Regular cardiac myocyte (primary cell): Measurements from ENCODE around the gene PPP2R3A. TPM values are rescaled to one million over a fixed set of nuclear protein-coding genes. Genes with fewer than 3 reads are reported as not detected.

Source experiments
- total RNA-seq: library from RNA; depleted of rRNA; stranded (reverse); fragments of >200 nt; gene quantifications from 2 replicates; pipeline ENCODE4 v1.2.3, GENCODE V29; 2014

Gene PPP2R3A
- 7.9 and 11.8 TPM in 2 replicates for total RNA-seq

GRCh38 chr3:135965506-135966270 is at the start of gene PPP2R3A:
Gene PPP2R3A (plus strand): TSS chr3:135965728. CDS start chr3:136001499, 35,771 bp downstream.

GRCh38 chr3:136196064-136196400 is 230.5 kb downstream of the PPP2R3A start, which contains the start of gene MSL2:
Gene MSL2 (minus strand): TSS chr3:136196335. CDS start chr3:136195113, 1,222 bp downstream.

Other genes starting within 250 kb of the PPP2R3A start
- 6.8 and 9.2 TPM in 2 replicates for gene MSL2, start 230.6 kb downstream of the PPP2R3A start, total RNA-seq